ENCODE results near the gene LARP1. TPM values are rescaled to one million over a fixed set of nuclear protein-coding genes. Genes with fewer than 3 reads are reported as not detected.

LARP1 gene
- total and polyA plus RNA-seq, 9 of the 15 experiments (the other 6 are each of a cell fraction or from before 2014, with no cell fraction given) = 22.6 to 300 (median 92.0) TPM

GRCh38 chr5:154811653-154812465, 56.7 kb downstream of the LARP1 start (continued):
- peak; percentile 80 to 88 (median 82) for TF ChIP-seq CTCF (IDR thresholded peaks at IDR 0.05 in 2 of 3, conservative IDR thresholded peaks at IDR 0.05 in 1 of 3; ENCODE audit: insufficient read depth in 2 of 3, low read depth in 1 of 3, low read length in 3 of 3)
- TF ChIP-seq ZNF592 (IDR thresholded peaks at IDR 0.05) = no peak
- TF ChIP-seq DIDO1 (tag; IDR thresholded peaks at IDR 0.05; ENCODE audit: low read depth) = no peak
- no peak for TF ChIP-seq ZNF253 (CRISPR knock-in tag; conservative IDR thresholded peaks at IDR 0.05)
- TF ChIP-seq FOS (IDR thresholded peaks at IDR 0.05; ENCODE audit: extremely low read depth, insufficient read length) = no peak
- TF ChIP-seq RBM22 (IDR thresholded peaks at IDR 0.05; ENCODE audit: low read depth, low read length, poor library complexity, severe bottlenecking) = no peak
- no peak for TF ChIP-seq U2AF2 (optimal IDR thresholded peaks at IDR 0.05; ENCODE audit: low read depth, low read length)
- no peak for TF ChIP-seq MCM3 (IDR thresholded peaks at IDR 0.05)
- TF ChIP-seq MTA1 (IDR thresholded peaks at IDR 0.05; ENCODE audit: borderline replicate concordance) = no peak
- no peak for TF ChIP-seq POLR2H (tag; IDR thresholded peaks at IDR 0.05; ENCODE audit: low read depth)
- TF ChIP-seq E2F5 (CRISPR knock-in tag; IDR thresholded peaks at IDR 0.05) = no peak
- no peak for TF ChIP-seq HSF4 (CRISPR knock-in tag; IDR thresholded peaks at IDR 0.05; ENCODE audit: borderline replicate concordance)
- TF ChIP-seq CBX3 (IDR thresholded peaks at IDR 0.05; ENCODE audit: borderline replicate concordance in 1 of 2, low read length in 2 of 2) = no peak
- TF ChIP-seq ZNF57 (CRISPR knock-in tag; IDR thresholded peaks at IDR 0.05) = no peak
- no peak for TF ChIP-seq ILF3 (IDR thresholded peaks at IDR 0.05; ENCODE audit: borderline replicate concordance)
- no peak for TF ChIP-seq HMBOX1 (IDR thresholded peaks at IDR 0.05)
- TF ChIP-seq NFIX (CRISPR knock-in tag; IDR thresholded peaks at IDR 0.05; ENCODE audit: low read depth) = no peak
- TF ChIP-seq ZKSCAN1 (IDR thresholded peaks at IDR 0.05; ENCODE audit: low read depth, low read length) = no peak
- TF ChIP-seq TCF3 (CRISPR knock-in tag; IDR thresholded peaks at IDR 0.05) = no peak
- no peak for TF ChIP-seq CHD2 (IDR thresholded peaks at IDR 0.05; ENCODE audit: low read depth, low read length)
